Muscle layer of colon (tissue), 2 donors: ENCODE measurements around the gene ADGRL2.

Source experiments
- H3K27ac ChIP-seq: one replicate; pipeline ENCODE4 v1.7.0; 2013; ENCODE audit warnings: low read depth, mild to moderate bottlenecking, low read length, moderate library complexity
- H3K27me3 ChIP-seq, 2 donors: one replicate each; pipeline ENCODE4 v1.7.0; 2013; ENCODE audit warnings: low read length in 2 of 2, mild to moderate bottlenecking in 2 of 2; ENCODE audit not compliant: insufficient read depth in 2 of 2, control insufficient read depth in 1 of 2
- H3K36me3 ChIP-seq: one replicate; pipeline ENCODE4 v1.7.0; 2013; ENCODE audit warnings: mild to moderate bottlenecking, low read length; ENCODE audit not compliant: insufficient read depth
- H3K4me1 ChIP-seq: one replicate; pipeline ENCODE4 v1.7.0; 2013; ENCODE audit warnings: mild to moderate bottlenecking, low read length; ENCODE audit not compliant: insufficient read depth
- H3K4me3 ChIP-seq, 2 donors: one replicate each; pipeline ENCODE4 v1.7.0; 2013; ENCODE audit warnings: low read length in 2 of 2, low read depth in 1 of 2, mild to moderate bottlenecking in 1 of 2, moderate library complexity in 1 of 2
- H3K9ac ChIP-seq: one replicate; pipeline ENCODE4 v1.7.0; 2013; ENCODE audit warnings: low read length
- H3K9me3 ChIP-seq: one replicate; pipeline ENCODE4 v1.7.0; 2013; ENCODE audit warnings: mild to moderate bottlenecking, low read length
- donor health status: abdominal sarcoma.
- donor health status: Adenocarcinoma of cecum.

Gene ADGRL2

GRCh38 chr1:81809808-81810207, 9.1 kb downstream of the ADGRL2 start:
- Histone ChIP-seq H3K4me3 (no peak overlapping the region), H3K27me3 (no peaks in the 10 kb centered on the region), H3K27ac (no peak overlapping the region), H3K9ac (no peak overlapping the region), H3K9me3 (no peaks in the 10 kb centered on the region), H3K36me3 (no peaks in the 10 kb centered on the region), H3K4me1 (peaks cover 6% of the 10 kb centered on the region)

GRCh38 chr1:81811757-81812371, 11.1 kb downstream of the ADGRL2 start:
- Histone ChIP-seq H3K36me3 (no peaks in the 10 kb centered on the region), H3K4me1 (peaks cover 6% of the 10 kb centered on the region), H3K27ac (no peak overlapping the region), H3K27me3 (no peaks in the 10 kb centered on the region), H3K9me3 (no peaks in the 10 kb centered on the region), H3K9ac (no peak overlapping the region), H3K4me3 (no peak overlapping the region)

- peaks cover 6% of the 10 kb centered on the region for H3K4me1 ChIP-seq
- no peaks in the 10 kb centered on the region for H3K27me3 ChIP-seq
- H3K4me3 ChIP-seq, result no peak overlapping the region
- H3K9ac ChIP-seq, result no peak overlapping the region
- H3K27ac ChIP-seq, result no peak overlapping the region
- H3K9me3 ChIP-seq, result no peaks in the 10 kb centered on the region
- H3K36me3 ChIP-seq, result no peaks in the 10 kb centered on the region
Measured at GRCh38 chr1:81812712-81813111, 12.0 kb downstream of the ADGRL2 start.

GRCh38 chr1:81813691-81814090, 13.0 kb downstream of the ADGRL2 start:
- Histone ChIP-seq H3K9ac (no peak overlapping the region), H3K9me3 (no peaks in the 10 kb centered on the region), H3K36me3 (no peaks in the 10 kb centered on the region), H3K27ac (no peak overlapping the region), H3K4me3 (no peak overlapping the region), H3K27me3 (no peaks in the 10 kb centered on the region), H3K4me1 (peaks cover 6% of the 10 kb centered on the region)

- Histone ChIP-seq H3K9me3 (no peaks in the 10 kb centered on the region), H3K4me3 (no peak overlapping the region), H3K4me1 (no peaks in the 10 kb centered on the region), H3K27me3 (no peaks in the 10 kb centered on the region), H3K9ac (no peak overlapping the region), H3K36me3 (no peaks in the 10 kb centered on the region), H3K27ac (no peak overlapping the region)
Measured at GRCh38 chr1:81819613-81820012, 18.9 kb downstream of the ADGRL2 start.

GRCh38 chr1:81820765-81821164, 20.0 kb downstream of the ADGRL2 start:
- no peak overlapping the region for H3K4me3 ChIP-seq
- H3K27me3 ChIP-seq, result no peaks in the 10 kb centered on the region
- H3K4me1 ChIP-seq, result no peaks in the 10 kb centered on the region
- H3K27ac ChIP-seq, result no peak overlapping the region
- H3K9me3 ChIP-seq, result no peaks in the 10 kb centered on the region
- H3K36me3 ChIP-seq, result no peaks in the 10 kb centered on the region
- H3K9ac ChIP-seq, result no peak overlapping the region

GRCh38 chr1:81823082-81823481, 22.3 kb downstream of the ADGRL2 start:
- no peak overlapping the region for H3K4me3 ChIP-seq
- no peak overlapping the region for H3K9ac ChIP-seq
- H3K27me3 ChIP-seq, result no peaks in the 10 kb centered on the region
- no peak overlapping the region for H3K27ac ChIP-seq
- H3K36me3 ChIP-seq, result no peaks in the 10 kb centered on the region
- peaks cover 4% of the 10 kb centered on the region for H3K4me1 ChIP-seq
- no peaks in the 10 kb centered on the region for H3K9me3 ChIP-seq

GRCh38 chr1:81824759-81825158, 24.0 kb downstream of the ADGRL2 start:
- no peaks in the 10 kb centered on the region for H3K36me3 ChIP-seq
- H3K4me1 ChIP-seq, result peaks cover 4% of the 10 kb centered on the region
- no peak overlapping the region for H3K4me3 ChIP-seq
- no peak overlapping the region for H3K27ac ChIP-seq
- H3K9ac ChIP-seq, result no peak overlapping the region
- H3K27me3 ChIP-seq, result no peaks in the 10 kb centered on the region
- no peaks in the 10 kb centered on the region for H3K9me3 ChIP-seq

GRCh38 chr1:81827942-81828341, 27.2 kb downstream of the ADGRL2 start:
- Histone ChIP-seq H3K4me1 (peaks cover 11% of the 10 kb centered on the region), H3K36me3 (no peaks in the 10 kb centered on the region), H3K4me3 (no peak overlapping the region), H3K9ac (no peak overlapping the region), H3K27me3 (no peaks in the 10 kb centered on the region), H3K27ac (no peak overlapping the region), H3K9me3 (no peaks in the 10 kb centered on the region)

GRCh38 chr1:81832573-81832972, 31.8 kb downstream of the ADGRL2 start:
- Histone ChIP-seq H3K27ac (no peak overlapping the region), H3K4me1 (peaks cover 36% of the 10 kb centered on the region), H3K9me3 (no peaks in the 10 kb centered on the region), H3K36me3 (no peaks in the 10 kb centered on the region), H3K9ac (no peak overlapping the region), H3K27me3 (no peaks in the 10 kb centered on the region), H3K4me3 (no peak overlapping the region)

GRCh38 chr1:81833722-81834121, 33.0 kb downstream of the ADGRL2 start:
- Histone ChIP-seq H3K27me3 (no peaks in the 10 kb centered on the region), H3K9ac (no peak overlapping the region), H3K36me3 (no peaks in the 10 kb centered on the region), H3K4me1 (peaks cover 36% of the 10 kb centered on the region), H3K27ac (no peak overlapping the region), H3K4me3 (no peak overlapping the region), H3K9me3 (no peaks in the 10 kb centered on the region)

- no peak overlapping the region for H3K9ac ChIP-seq
- no peaks in the 10 kb centered on the region for H3K27me3 ChIP-seq
- peaks cover 36% of the 10 kb centered on the region for H3K4me1 ChIP-seq
- H3K9me3 ChIP-seq, result no peaks in the 10 kb centered on the region
- H3K4me3 ChIP-seq, result no peak overlapping the region
- H3K27ac ChIP-seq, result no peak overlapping the region
- no peaks in the 10 kb centered on the region for H3K36me3 ChIP-seq
Measured at GRCh38 chr1:81834268-81834667, 33.5 kb downstream of the ADGRL2 start.
